22Rv1 (cell line): ENCODE data around the gene MT4.

Source experiments
- CTCF ChIP-seq: fragments of 450-650 bp; IDR thresholded peaks from 2 replicates; pipeline ENCODE4 v1.5.1; 2017; ENCODE audit warnings: mild to moderate bottlenecking
- ZFX ChIP-seq: fragments of 450-650 bp; IDR thresholded peaks from 2 replicates; pipeline ENCODE4 v1.6.1; 2017; ENCODE audit warnings: antibody characterized with exemption, borderline replicate concordance

GRCh38 chr16:56618138-56618537, 53.3 kb downstream of the MT4 start:
- TF ChIP-seq CTCF = no peak
- no peak for TF ChIP-seq ZFX
